CD14-positive monocyte (primary cell): ENCODE results near the gene RELN. TPM values are rescaled to one million over a fixed set of nuclear protein-coding genes. Genes with fewer than 3 reads are reported as not detected.

Experiments used
- DNase-seq, 3 donors: peaks; one replicate each; pipeline ENCODE4 v3.0.0-alpha.2; 2011 to 2022
- H2AFZ ChIP-seq: 2 replicates; pipeline ENCODE4 v1.6.0; 2012; ENCODE audit warnings: mild to moderate bottlenecking, low read depth, low read length, inconsistent platforms; ENCODE audit not compliant: insufficient read depth, poor library complexity, severe bottlenecking
- H3K27ac ChIP-seq, 2 donors: 1 replicate in 1 of 2; 2 replicates in 1 of 2; pipeline ENCODE4 v1.5.1; 2012 to 2013; ENCODE audit warnings: low read length in 2 of 2, control low read depth in 1 of 2, inconsistent platforms in 1 of 2, low read depth in 1 of 2, mild to moderate bottlenecking in 1 of 2
- H3K27me3 ChIP-seq, 2 donors: one replicate each; pipeline versions ENCODE4 v1.6.0 to v1.6.1; 2011 to 2013; ENCODE audit warnings: low read length in 2 of 2; ENCODE audit not compliant: control insufficient read depth in 2 of 2, insufficient read depth in 2 of 2
- H3K36me3 ChIP-seq, 2 donors: replicated peaks in 1 of 2; 1 replicate in 1 of 2; 2 replicates in 1 of 2; pipeline versions ENCODE4 v1.5.1 to v1.6.1; 2012 to 2013; ENCODE audit warnings: low read length in 2 of 2, control low read depth in 1 of 2, inconsistent platforms in 1 of 2, mild to moderate bottlenecking in 1 of 2; ENCODE audit not compliant: insufficient read depth in 2 of 2, control insufficient read depth in 1 of 2
- H3K4me1 ChIP-seq, 2 donors: 1 replicate in 1 of 2; 2 replicates in 1 of 2; pipeline versions ENCODE4 v1.5.1 to v1.6.1; 2012 to 2013; ENCODE audit warnings: low read length in 2 of 2, control low read depth in 1 of 2, inconsistent platforms in 1 of 2, mild to moderate bottlenecking in 1 of 2, moderate library complexity in 1 of 2; ENCODE audit not compliant: insufficient read depth in 2 of 2, control insufficient read depth in 1 of 2
- H3K4me2 ChIP-seq: replicated peaks from 2 replicates; pipeline ENCODE3; 2012; ENCODE audit warnings: low read length, moderate library complexity, mild to moderate bottlenecking; ENCODE audit not compliant: poor library complexity, severe bottlenecking; ENCODE audit errors: extremely low read depth
- H3K4me3 ChIP-seq, 3 experiments: fragments of 200-600 bp in 1 of 3; sonication (generic) in 1 of 3; replicated peaks in 1 of 3; 1 replicate in 2 of 3; 2 replicates in 1 of 3; pipeline ENCODE4 v1.5.1; 2011 to 2013; ENCODE audit warnings: low read length in 3 of 3, mild to moderate bottlenecking in 3 of 3, control low read depth in 2 of 3, low read depth in 2 of 3, inconsistent platforms in 1 of 3, moderate library complexity in 1 of 3
- H3K79me2 ChIP-seq: 2 replicates; pipeline ENCODE4 v1.6.0; 2012; ENCODE audit warnings: mild to moderate bottlenecking, control low read depth, inconsistent platforms, low read length, moderate library complexity; ENCODE audit not compliant: insufficient read depth
- H3K9ac ChIP-seq: 2 replicates; pipeline ENCODE4 v1.6.0; 2017; ENCODE audit warnings: low read length, mild to moderate bottlenecking; ENCODE audit not compliant: insufficient read depth, poor library complexity, severe bottlenecking
- H3K9me3 ChIP-seq, 2 donors: replicated peaks in 1 of 2; 1 replicate in 1 of 2; 2 replicates in 1 of 2; pipeline versions ENCODE4 v1.5.1 to v1.6.1; 2012 to 2013; ENCODE audit warnings: low read length in 2 of 2, control low read depth in 1 of 2; ENCODE audit not compliant: control insufficient read depth in 1 of 2, insufficient read depth in 1 of 2
- H4K20me1 ChIP-seq: 2 replicates; pipeline ENCODE4 v1.6.0; 2012; ENCODE audit warnings: mild to moderate bottlenecking, low read length, control low read depth, moderate library complexity; ENCODE audit not compliant: insufficient read depth
- H3K27ac Mint-ChIP-seq, 7 donors: one replicate each; pipeline ENCODE4 v1.8.0; 2020; ENCODE audit warnings: mild to moderate bottlenecking in 7 of 7, mixed read lengths in 7 of 7, moderate library complexity in 6 of 7, inconsistent platforms in 2 of 7
- H3K27me3 Mint-ChIP-seq, 3 donors: one replicate each; pipeline ENCODE4 v1.8.0; 2021 to 2022; ENCODE audit warnings: low read depth in 3 of 3, mild to moderate bottlenecking in 3 of 3, mixed read lengths in 3 of 3, moderate library complexity in 3 of 3, inconsistent platforms in 1 of 3
- H3K36me3 Mint-ChIP-seq, 2 donors: one replicate each; pipeline ENCODE4 v1.8.0; 2020; ENCODE audit warnings: mixed read lengths in 2 of 2, inconsistent platforms in 1 of 2, mild to moderate bottlenecking in 1 of 2
- H3K4me1 Mint-ChIP-seq: one replicate; pipeline ENCODE4 v1.8.0; 2020; ENCODE audit warnings: mild to moderate bottlenecking, mixed read lengths
- H3K4me3 Mint-ChIP-seq, 2 donors: one replicate each; pipeline ENCODE4 v1.8.0; 2020; ENCODE audit warnings: mild to moderate bottlenecking in 2 of 2, mixed read lengths in 2 of 2, moderate library complexity in 1 of 2
- H3K9me3 Mint-ChIP-seq, 7 donors: one replicate each; pipeline ENCODE4 v1.8.0; 2020 to 2022; ENCODE audit warnings: mixed read lengths in 7 of 7, mild to moderate bottlenecking in 6 of 7, moderate library complexity in 6 of 7, inconsistent platforms in 2 of 7
- CTCF ChIP-seq: fragments of 200-600 bp; IDR thresholded peaks from one replicate; pipeline ENCODE4 v1.8.0; 2022; ENCODE audit warnings: antibody characterized with exemption, mild to moderate bottlenecking
- WGBS: methylation state at CpG from one replicate; pipeline ENCODE4 v1.1.5; 2013; ENCODE audit warnings: missing lambda C conversion rate; ENCODE audit not compliant: insufficient coverage; 5-methylcytosine and 5-hydroxymethylcytosine counted together
- intact Hi-C, 2 donors: fragments of 100-400 bp; cut with micrococcal nuclease; formaldehyde crosslinking; loops; one replicate each; pipeline versions ENCODE4 v1.15.0 to v1.15.1; 2023
- polyA plus RNA-seq, 3 donors: library from polyadenylated mRNA; depleted of rRNA in 1 of 3; unstranded in 2 of 3; stranded (reverse) in 1 of 3; fragments of 300-500 nt in 2 of 3; fragments of >200 nt in 1 of 3; fragmentation: Illumina TruSeq in 2 of 3; gene quantifications; 1 replicate in 2 of 3; 2 replicates in 1 of 3; pipeline ENCODE4 v1.2.3, GENCODE V29; 2012 to 2021

The RELN gene
- polyA plus RNA-seq, 3 donors: not detected

- Histone ChIP-seq H3K79me2 (no peaks in the 10 kb centered on the region), H4K20me1 (no peaks in the 10 kb centered on the region), H2AFZ (no peak overlapping the region), H3K27me3 (no peaks in the 10 kb centered on the region), H3K9me3 (no peaks in the 10 kb centered on the region), H3K4me3 (no peak overlapping the region), H3K4me1 (no peaks in the 10 kb centered on the region), H3K9ac (no peak overlapping the region), H3K4me2 (no peak overlapping the region), H3K36me3 (no peaks in the 10 kb centered on the region), H3K27ac (no peak overlapping the region)
- peaks cover 0 to 2% (median 2%) of the 10 kb centered on the region in 7 donors for H3K9me3 Mint-ChIP-seq
- no peak overlapping the region for H3K4me3 Mint-ChIP-seq
- no peak overlapping the region for H3K27ac Mint-ChIP-seq
- DNase-seq: no peak
- no peaks in the 10 kb centered on the region for H3K36me3 Mint-ChIP-seq
- no peak for TF ChIP-seq CTCF
- no CpG with 5 or more reads among the region's 3 CpGs for WGBS
- no peaks in the 10 kb centered on the region for H3K27me3 Mint-ChIP-seq
- intact Hi-C loops: no loop called here
- H3K4me1 Mint-ChIP-seq: no peaks in the 10 kb centered on the region
Observed at GRCh38 chr7:103762065-103762760, 227.2 kb downstream of the RELN start.

- no peak for TF ChIP-seq CTCF
- no peak overlapping the region for H3K4me3 Mint-ChIP-seq
- WGBS: 73% methylated on average over 2 of the region's 2 CpGs
Observed at GRCh38 chr7:103752995-103753394, 236.5 kb downstream of the RELN start.

More at GRCh38 chr7:103752995-103753394, 236.5 kb downstream of the RELN start:
- no peak overlapping the region for H3K27ac ChIP-seq
- intact Hi-C loops: no loop called here
- H3K9ac ChIP-seq: no peak overlapping the region
- H3K4me2 ChIP-seq: no peak overlapping the region
- no peak overlapping the region for H2AFZ ChIP-seq
- DNase-seq: no peak
- Mint-ChIP-seq H3K9me3 (peaks cover 0 to 3% (median 0%) of the 10 kb centered on the region in 7 donors), H3K4me1 (no peaks in the 10 kb centered on the region), H3K27ac (no peak overlapping the region), H3K36me3 (no peaks in the 10 kb centered on the region), H3K27me3 (no peaks in the 10 kb centered on the region)
- no peaks in the 10 kb centered on the region for H3K9me3 ChIP-seq
- H3K79me2 ChIP-seq: no peaks in the 10 kb centered on the region
- H4K20me1 ChIP-seq: no peaks in the 10 kb centered on the region
- no peaks in the 10 kb centered on the region for H3K27me3 ChIP-seq
- no peaks in the 10 kb centered on the region for H3K4me1 ChIP-seq
- no peak overlapping the region for H3K4me3 ChIP-seq
- H3K36me3 ChIP-seq: no peaks in the 10 kb centered on the region
